DMS153 treated with DMSO at 0.1 percent for 48 hours (cell line): Measurements from ENCODE around the gene CRIM1.

Experiments used
- DNase-seq: peaks from one replicate; lab custom pipeline; 2025; ENCODE audit not compliant: unreplicated experiment; lab: John Stamatoyannopoulos, UW

CRIM1 gene

DNA sequence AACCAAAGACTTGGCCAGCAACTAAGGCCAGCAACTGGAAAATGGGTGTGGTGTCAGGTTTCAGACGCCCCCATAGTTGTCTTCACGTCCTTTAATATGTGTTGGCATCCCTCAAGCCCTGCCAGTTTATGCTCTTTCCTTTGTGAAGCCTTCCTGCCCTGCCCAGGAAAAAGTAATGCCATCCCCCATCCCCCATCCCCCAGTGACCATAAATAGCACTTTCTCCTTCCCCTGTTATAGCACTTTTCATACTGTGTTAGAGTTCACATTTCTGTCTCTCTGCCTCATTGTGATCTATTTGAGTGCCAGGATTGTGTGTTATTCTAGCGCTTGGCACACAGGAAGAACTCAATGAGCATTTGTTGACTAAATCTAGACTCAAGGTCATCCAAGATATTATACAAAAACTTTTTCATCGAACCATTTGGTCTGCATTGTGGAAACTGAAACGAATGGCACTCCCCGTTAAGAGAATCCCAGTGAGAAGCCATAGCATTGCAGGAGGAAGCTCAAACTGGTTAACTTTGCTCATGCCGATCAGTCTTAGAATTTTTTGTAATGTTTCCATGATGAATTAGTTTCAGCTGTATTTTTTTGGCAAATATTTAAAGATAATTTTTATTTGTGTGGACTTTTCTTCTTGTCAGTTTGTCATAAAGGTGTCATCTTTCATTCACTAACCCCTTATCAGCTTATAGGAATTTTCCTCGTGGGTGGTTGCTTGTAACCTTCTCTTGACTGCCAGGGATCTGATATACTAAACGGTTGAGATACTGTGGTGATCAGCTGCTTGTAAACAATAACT is 15.7 kb downstream of the CRIM1 start:
- DNase-seq: no peak

DNA sequence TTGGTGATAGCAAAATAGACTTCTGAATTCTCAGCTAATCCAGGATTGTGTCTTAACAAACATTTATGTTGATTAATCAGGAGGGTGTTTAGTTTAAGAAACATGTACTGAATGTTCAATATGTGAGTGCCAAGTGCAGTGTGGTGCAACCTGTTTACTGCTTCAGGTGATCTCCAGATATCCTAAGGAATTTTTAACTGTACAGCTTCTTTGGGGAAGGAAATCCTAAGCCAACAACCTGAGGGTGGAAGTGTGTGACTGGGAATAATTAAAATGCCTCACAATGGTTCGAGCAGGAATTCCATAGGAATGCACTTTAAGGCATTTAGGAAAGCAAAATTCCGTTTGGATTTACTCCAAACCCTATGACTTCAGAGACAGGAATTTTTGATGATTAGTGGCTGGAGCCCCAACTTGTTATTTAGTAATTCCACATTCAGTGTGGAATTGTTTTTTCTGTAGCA is 16.4 kb downstream of the CRIM1 start:
- no peak for DNase-seq

DNA sequence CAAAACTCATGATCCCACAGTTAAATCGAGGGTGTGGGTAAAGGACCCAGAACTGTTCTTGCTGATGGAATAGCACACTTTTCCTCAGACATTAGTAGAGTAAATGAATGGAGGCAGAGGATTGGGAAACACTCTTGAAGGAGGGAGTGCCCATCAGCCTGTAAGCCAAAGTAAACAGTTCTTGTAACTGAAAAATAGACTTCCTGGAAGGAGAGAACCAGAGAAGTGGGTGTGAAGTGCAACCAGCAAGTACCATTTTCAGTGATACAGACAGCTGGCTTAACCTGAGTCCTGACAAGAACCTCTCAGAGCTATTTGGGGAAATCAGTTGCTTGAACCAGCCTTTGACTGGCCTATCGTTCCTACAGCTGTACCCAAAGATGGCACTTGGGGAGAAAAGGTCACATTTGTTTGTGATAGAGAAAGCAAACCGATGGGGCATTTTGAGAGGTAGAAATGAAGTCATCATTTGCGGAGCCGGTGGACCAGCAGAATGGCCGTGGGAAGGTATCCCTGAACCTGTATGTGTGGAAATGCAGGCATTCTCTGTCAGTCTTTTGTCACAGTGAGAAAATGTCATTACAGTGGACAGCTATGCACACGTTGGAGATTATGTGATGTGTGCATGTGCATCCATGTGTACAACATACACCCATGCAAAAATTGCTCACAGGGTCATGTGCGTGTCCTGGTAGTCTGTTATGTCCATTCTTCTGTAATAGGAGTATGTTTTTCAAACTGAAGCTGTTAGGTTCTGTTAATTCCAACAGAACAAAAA is 17.8 kb downstream of the CRIM1 start:
- peak; percentile 47 for DNase-seq

DNA sequence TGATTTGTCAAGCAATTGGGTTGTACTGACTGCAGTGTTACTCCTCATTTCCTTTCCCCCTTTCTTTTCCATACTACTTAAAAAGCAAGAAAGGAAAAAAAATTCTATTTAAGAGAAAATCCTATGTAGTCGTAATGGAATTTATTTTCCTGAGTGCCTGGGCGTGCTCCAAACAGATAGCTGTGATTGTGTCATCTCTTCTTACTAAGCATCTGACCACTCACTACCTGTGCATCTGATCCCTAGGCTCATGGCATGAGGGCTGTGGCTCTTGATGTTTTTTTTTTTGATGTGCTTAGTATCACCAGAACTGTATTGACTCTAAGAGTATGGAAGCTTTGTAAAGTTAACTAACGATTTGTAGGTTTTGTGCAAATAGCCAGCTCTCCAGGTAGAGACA is 19.0 kb downstream of the CRIM1 start:
- DNase-seq: no peak

DNA sequence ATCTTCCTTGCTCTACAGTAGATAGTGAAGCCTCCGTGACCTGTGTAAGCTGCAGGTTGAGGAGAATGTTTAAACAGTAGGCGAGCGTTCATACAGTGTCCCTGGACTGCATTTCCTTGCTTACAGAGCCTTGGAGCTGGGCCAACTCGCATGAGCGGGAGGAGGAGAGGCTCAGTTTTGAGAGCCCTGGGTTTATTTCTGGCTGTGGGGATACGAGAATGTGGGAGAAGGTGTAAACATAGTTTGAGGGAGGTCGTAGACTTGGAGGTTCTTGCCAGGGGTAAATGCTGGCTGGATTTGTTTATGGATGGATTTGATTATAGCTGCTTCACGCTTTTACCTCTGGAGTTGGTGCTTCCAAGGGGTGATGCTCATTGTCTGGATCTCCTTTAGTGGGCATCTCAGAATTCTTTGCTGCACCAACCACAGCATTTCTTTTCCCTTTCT is 20.8 kb downstream of the CRIM1 start:
- peak; percentile 88 for DNase-seq

DNA sequence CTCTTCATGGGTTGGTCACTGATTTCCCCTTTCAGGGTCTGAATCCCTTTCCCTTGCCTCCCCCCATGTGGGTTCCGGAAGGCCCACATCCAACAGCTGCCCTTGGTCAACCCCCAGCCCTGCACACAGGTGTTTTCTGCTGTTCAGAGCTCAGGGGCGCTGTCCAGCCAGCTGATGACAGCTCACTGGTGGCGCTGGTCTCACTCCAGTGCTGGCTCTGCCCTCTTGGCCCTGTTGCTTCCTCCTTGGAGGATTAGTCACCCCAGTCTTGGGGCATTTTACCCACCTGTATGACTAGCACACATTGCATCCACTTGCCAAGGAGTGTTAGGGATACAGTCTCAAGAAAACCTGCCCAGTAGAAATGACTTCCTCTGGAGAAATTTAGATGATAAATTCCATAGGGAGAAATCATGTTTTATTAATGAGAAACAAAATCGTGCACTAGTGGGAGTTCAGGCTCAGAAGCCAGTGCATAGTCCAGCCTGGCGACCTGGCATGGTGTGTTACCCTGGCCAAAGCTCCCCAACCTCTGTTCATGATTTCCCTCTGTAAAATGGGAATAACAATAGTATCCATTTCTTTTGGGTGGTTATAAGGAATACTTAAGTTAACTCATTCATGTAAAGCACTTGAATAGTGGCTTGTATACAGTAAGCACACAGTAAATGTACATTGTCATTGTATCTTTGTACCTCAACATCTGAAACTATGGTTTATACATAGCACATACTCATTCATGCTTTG is 21.6 kb downstream of the CRIM1 start:
- no peak for DNase-seq

DNA sequence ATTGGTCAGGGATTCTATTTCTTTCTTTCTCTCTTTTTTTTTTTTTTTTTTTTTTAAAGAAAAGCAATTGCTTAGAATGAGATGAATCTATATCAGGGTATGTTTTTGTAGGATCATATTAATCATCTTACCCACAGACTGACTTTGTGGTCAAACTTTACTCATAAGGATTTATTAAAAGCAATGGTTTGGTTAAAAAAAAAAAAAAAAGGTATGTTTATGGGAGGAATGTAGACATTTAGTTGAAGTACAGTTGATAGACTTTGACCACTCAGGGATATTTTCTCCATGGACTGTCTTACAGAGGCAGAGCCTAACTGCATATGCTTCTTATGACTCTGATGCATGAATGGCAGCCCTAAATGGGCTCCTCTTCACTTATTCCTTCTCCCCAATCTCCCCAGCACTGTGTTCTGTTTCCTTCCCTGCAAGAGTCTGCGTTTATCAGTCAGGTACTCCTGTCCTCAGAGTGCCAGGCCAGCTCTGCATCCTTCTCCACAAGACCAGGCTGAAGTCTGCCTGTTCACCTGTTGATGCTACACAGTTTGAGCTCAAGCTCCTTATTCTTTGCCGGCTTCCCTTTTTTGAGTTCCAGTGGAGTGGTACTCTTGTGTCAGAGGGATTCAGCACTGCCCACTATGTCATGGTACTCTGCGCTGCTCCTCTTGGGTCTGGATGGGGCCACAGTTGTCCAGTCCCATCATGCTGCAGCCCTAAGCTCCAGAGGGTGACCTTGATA is 24.3 kb downstream of the CRIM1 start:
- no peak for DNase-seq

DNA sequence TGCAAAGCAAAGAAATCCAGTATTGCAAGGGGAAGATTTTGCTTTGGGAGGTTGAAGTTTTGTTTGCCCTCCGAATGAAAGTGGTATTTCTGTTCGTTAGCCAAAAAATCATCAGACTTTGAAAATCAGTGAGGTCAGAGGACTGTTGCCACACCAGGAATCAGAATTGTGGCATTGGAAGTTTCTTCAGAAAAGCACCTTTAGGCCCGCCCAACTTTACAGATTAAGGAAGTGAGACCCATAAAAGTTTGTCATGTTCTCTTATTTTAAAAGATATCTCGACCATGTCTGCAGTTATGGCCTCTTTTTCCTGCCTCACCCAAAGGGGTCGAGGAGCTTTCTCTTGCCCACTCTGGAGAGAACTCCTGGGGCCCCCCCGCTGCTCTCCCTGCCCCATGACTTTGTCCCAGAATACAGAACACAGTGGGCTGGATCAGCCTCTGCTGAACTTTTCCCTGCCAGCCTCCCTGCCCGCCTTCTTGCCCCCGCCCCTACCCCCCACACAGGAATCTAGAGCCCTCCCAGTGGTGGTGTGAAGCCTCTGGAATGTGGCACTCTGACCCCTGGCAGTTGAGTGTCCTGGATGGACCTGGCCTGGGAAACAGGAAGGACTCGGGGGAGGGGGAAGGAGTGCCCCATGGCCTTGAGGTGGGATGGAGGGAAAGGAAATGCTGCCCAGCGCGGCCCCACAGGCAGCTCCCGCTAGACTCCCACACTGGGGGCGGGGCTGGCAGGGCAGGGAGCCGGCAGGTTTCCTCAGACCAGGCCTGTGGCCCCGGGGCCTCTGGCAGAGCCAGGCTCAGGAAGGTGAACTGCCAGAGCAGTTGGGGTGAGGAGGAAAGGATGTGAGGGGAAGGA is 25.3 kb downstream of the CRIM1 start:
- no peak for DNase-seq

DNA sequence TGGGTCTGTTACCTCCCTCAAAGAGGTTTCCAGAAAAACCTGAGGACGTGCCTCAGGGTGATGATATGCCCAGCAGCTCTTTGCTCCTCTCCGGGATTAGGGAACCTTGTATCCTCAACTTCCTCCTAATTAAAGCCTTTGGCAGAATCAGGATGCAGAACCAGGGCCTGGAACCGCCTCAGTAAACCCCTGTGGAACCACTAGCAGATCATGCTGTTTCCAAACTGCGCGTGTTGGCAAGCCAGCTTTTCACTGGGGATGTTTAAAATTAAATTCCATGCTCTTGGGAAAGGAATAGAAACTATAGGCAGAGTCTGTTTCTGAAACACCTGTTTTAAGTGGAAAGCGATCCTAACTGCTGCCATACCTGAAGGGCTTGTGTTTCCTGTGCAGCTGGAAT is 26.4 kb downstream of the CRIM1 start:
- no peak for DNase-seq

DNA sequence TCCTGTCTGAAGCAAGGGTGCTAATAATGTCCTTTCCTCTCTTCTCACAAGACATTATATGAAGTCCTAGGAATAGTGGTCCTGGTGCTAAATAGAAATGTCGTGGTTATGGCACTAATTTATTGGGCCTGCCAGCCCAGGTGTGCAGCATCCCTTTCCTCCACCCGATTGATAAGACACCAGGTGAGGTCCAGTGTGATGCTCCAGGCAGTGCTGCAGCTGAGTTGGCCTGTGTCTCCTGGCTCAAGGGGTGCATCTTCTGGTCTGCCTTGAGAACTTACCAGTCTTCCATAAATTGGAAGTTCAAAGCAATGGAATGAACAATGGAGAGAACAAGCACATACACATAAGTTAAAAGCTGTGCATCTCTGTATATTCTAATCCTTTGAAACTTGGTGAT is 26.9 kb downstream of the CRIM1 start:
- DNase-seq: no peak

DNA sequence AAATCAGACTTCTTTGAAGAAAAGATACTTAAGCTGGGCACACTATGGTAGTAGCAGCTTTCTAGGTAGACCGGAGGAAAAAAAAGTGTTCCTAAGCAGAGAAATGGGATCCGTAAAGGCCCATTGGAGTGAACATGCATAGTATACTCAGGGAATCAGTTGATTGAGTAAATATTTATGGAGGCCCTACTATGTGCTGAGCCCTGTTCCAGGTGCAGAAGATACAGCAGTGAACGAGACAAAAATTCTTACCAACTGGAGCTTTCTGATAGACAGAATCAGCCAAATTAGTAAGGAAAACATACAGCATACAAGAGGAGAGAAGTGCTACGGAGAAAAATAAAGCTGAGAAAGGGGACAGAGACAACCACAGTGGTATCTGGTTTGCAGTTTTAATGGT is 28.1 kb downstream of the CRIM1 start:
- no peak for DNase-seq

DNA sequence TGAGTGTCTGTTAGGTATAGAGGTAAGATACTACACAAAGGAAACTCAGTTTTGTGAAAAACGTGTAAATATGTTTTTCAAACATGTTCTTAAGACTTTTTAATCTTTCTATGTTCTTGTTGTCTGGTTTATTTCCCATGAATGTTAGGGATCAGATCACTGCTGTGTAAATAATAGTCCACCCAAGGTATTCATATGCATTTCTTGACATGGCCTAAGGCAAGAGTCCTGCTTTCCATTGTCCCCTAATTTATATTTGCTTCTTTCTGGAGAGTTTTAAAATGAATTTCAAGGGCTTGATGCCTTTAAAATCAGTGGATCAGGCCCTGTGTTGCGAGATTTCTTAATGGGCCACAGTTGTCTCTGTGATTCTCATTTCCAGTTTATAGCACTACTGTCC is 28.9 kb downstream of the CRIM1 start:
- DNase-seq: no peak

DNA sequence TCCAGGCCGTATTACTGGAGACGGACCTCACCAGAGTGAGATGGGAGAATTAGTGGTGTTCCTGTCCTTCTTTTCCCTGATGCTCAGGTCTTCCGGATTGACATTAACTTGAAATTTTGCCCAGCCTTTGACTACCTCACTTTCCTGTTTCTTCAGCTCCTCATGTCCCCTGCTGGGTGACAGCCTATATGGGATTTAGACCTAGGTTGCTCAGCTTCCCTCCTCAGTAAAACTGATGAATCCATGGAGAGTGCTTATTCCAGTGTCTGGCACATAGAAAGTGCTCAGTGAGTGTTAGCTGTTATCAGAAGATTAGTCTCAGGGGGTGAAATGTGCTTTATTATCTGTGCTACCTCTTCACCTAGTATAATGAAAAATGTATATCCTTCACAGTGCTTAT is 30.0 kb downstream of the CRIM1 start:
- no peak for DNase-seq

DNA sequence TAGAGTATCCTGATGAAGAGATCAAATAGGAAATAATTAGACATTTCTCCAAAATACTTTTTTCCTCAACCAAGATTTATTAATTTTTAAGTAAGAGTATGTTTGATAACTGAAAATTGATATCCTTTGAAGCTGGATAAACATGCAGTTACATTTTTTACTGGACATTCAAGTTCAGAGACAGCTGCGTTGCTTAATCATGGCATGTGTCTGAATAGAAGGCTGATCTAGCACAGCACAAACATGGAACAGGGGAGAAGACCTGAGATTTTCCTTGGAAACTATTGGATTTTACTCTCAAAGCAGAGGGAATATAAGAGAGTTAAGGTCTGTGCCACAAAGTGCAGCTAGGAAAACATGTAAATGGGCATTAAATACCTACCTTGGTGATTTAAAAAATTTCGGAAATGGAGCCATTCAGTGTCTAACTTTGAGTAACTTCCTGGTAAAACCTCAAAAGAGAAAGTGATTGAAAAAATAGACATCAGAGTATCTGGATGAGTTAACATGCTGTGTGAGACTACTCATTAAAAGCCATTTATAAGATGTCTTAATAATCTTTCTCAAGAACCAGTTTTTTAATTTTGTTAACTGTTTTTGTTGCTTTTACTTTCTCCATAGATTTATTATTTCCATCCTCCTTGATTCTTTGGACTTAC is 31.8 kb downstream of the CRIM1 start:
- no peak for DNase-seq

DNA sequence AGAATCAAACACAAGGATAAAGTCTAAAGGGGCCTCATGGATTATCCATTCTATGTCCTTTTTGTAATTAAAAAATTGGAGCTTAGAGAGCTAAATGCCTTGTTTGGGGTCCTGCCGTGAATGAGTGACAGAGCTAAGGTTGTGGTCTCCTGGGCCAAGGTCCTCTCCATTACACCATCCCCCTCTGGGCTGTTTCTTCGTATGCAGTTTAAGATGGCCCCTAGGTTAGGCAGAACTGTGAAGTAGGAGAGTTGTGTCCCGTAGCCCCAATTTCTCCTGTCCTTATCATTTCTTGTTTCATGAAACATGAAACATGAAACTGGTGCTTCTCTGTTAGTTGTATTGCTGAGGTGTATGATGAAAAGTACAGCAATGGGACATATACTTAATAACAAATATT is 32.9 kb downstream of the CRIM1 start:
- no peak for DNase-seq

DNA sequence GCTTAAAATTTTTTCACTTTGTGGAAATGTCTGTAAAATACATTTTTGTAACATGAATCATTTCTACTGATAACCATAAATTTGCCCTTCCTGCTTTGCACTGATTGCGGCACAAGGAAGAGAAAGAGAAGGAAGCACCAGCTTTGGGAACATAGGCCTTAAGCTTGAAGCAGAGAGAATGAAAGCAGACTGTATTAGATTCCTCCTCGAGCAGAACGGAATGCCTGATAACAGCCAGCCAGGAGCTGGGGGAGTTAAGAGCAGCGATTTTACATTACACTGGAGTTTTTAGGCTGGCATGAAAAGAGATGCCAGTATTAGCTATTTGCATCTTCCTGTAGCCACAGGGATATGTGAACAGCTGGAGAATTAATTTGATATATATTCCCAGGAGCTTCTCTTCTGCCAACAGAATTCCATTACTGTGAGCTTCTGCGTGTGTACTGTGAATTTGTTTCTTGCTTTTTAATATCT is 33.5 kb downstream of the CRIM1 start:
- no peak for DNase-seq

DNA sequence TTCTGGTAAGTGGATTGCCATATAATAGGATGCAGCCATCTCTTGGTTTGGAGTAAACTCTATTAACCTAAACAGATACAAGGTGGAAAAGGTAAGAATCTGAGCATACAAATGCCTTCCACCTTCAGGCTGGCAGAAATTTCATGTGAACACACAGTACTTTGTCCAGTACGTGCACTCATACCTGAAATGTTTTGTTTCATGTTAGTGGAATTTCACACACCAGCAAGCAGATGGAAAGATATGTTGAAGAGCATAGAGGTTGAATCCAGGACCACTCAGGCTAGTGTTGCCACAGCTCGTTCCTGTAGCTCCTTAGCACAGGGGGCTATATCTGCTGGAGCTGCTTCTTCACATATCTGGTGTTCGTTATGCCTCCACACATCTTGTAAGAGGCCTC is 34.0 kb downstream of the CRIM1 start:
- DNase-seq: no peak

DNA sequence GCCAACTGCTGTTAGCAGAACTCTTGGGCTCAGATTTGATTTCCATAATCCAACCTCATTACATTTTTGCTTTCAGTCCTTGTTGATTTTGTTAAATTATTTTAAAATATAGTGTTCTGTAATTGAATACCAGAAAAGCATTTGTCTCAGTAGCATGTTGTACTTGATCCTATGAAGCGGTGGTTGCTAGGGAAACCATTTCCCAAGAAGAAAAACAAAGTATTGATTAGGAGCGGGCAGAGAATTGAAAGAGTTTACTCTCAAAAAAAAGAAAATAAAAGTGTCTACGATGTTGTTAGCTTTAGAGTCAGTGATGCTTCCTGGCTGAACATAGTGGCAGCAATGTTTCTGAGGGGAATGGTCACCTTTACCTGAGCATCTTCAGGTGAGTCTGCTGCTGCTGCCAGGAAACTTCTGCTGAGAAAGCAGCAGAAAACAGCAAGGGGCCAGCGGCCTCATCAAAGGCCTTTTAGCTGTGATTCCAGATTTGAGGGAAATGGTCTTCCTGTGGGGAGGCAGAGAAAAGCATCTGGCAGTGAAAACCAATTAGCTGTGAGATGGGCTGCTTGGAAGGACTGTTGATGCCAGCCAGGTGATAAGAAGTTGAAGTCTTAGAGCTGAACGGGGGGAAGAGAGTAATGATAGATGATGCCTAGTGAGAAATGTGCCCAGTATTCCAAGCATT is 37.1 kb downstream of the CRIM1 start:
- DNase-seq: no peak

DNA sequence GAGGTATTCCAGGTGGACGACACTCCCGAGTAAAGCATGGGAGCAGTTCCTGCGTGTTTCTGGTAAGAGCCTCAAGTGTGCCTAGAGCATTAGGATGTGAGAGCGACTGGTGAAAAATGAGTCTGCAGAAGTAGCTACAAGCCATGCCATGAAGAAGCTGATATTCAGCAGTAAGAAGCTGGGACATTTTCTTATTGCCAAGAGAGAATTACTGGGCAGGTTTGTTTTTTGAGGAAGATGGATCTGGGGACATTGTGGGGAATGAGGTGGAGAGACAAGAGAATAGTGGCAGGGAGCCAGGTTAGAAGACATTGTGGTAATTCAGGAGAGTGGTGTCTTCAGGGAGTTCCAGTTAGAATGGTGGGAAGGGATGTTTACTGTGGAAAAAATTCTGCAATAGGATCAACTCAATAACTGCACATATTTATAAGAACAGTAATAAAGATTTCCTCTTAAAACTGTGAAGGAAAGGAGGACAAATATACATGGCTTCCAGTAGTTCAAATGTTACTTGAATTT is 38.2 kb downstream of the CRIM1 start:
- DNase-seq: no peak
